Smooth muscle cell of the brain vasculature (primary cell): ENCODE results near the gene DNAH14.
"Not testable (repeated sequence)": the region's sequence is repeated elsewhere in the genome, so short reads cannot be mapped to it uniquely, and the experiment has no call there.

Experiments
- DNase-seq: peaks from one replicate; pipeline ENCODE4 v3.0.0-alpha.2; 2012; ENCODE audit warnings: low read depth, low spot score

Gene DNAH14

DNA sequence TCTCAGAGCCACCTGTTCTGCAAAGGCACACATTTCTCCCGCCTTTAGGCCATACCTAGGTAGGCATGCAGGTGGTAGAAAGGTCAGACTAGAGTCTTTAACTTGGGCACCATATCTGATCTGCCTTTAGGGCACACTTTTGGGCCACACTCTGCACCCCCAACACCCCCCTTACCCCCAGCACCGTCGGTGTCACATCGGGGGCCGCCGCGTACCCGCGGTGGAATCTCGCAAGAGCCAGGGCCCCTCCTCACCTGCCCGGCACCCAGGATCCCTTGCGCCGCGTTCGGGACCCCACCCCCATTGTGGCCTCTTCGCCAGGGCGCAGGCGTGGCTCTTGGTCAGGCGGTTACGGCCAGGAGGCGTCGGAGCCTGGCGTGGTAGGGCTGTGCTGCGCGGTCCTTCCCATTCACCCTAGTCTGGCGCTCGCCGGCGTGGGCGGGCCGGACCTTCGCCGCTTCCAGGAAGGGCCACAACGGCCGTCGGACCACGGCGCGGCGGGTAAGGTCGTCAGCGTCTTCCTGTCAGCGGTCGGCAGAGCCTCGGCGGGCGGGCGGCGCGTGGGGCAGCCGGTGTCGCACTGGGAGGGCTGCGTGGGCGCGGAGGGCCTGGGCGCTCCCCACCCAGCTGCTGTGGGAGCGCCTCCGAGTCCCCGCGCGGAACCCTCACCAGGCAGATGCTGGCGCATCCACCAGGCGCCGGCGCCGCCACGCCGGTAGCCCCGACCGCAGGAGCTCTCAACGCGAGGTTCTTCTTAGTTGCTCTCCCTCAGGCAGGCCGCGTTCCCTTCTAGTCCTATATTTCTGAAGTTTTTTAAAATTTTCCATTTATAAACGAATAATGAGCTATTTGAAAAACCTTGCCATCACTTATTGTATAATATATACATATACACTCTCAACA lies at the start of gene DNAH14:
DNAH14 (plus strand) TSS at position 341 of the 903 bp plus-strand sequence. CDS start 23,028 bp downstream, outside the sequence.
- DNase-seq = peak; percentile 29

DNA sequence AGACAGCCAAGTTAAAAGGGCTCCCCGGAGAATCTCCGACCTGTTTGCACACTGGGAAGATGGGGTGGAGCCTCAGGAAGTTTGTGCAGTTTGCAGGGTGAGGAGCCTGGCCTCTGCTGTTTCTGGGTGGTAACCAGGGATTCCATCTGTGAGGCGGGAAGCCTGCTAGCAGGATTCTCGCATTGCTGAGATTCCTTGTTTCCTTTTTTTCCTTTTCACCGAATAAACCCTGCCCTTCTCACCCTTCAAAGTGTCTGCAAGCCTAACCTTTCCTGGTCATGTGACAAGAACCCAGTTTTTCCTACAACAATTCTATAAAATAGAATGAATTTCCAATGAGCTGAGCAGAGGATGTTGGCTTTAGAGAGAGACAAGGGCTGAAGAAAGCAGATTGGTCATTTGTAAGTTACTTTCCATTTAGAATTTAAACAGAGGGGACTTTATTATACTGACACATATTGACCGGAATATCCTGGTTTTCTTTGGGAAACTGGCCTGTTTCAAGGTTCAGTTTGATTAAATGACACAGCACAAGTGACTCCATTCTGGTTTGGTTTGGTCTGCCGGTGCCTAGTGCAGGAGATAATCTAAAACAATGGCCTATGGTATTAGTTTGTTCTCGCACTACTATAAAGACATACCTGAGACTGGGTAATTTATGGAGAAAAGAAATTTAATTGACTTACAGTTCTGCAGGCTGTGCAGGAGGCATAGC lies 48.7 kb upstream of the DNAH14 start:
- no peak for DNase-seq

DNA sequence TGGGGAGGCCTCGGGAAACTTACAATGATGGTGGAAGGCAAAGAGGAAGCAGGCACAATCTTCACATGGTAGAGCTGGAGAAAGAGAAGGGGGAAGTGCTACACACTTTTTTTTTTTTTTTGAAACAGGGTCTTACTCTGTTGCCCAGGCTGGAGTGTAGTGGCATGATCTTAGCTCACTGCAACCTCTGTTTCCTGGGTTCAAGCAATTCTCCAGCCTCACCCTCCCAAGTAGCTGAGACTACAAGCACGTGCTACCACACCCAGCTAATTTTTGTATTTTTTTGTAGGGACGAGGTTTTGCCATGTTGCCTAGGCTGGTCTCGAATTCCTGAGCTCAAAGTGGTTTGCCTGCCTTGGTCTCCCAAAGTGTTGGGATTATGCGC lies 48.2 kb upstream of the DNAH14 start:
- not testable (repeated sequence) for DNase-seq

DNA sequence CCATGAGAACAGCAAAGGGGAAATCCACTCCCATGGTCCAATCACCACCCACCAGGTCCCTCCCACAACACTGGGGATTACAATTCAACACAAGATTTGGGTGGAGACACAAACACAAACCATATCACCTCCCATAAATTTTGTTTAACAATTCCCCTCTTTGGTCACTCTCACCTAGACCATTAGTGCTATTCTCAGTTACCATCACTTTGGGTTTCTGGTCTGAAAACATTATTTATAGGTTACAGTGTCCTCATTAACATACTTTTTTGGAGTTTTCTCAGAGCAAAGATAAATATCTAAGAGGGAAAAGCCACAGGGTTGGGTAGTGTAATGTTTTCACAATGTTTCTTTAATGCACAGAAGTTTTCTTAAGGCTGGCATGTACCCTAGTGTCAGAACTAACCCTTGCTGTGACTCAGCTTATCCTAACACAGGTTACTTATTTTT lies 47.7 kb upstream of the DNAH14 start:
- no peak for DNase-seq

DNA sequence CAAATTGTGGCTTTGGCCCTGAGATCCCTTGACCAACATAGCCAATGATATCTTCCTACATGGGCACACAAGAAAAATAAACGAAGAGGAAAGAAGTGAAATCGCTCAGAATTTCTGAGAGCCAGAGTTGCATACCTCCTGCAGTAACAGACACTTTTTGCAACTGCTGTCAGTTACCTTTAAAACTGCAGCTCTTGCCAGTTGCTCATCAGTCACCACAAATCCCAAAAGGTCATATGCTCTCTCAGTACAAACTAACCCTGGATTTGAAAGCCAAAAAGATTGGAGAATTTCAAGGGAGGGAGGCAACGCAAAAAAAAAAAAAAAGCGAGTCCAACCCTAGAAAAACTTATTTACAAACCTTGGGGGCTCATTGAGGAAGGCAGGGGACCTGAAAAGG lies 47.2 kb upstream of the DNAH14 start:
- DNase-seq = no peak

DNA sequence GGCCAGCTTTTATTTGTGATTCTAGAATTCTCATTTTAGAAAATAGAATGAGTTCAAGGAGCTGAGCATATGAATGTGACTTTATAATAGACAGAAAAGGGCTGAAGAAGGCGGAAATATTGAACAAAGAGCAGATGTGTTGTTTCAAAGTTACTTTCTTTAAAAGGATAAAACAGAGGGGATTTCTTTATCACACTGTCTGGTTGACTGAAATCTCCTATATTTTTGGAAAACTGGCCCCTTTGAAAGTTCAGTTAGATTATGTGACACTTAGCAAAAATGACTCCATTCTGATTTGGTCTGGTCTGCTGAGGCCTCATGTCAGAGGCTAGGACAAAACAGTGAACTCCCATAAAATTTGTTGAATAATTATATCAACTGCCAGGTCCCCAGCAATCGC lies 46.4 kb upstream of the DNAH14 start:
- DNase-seq = no peak

DNA sequence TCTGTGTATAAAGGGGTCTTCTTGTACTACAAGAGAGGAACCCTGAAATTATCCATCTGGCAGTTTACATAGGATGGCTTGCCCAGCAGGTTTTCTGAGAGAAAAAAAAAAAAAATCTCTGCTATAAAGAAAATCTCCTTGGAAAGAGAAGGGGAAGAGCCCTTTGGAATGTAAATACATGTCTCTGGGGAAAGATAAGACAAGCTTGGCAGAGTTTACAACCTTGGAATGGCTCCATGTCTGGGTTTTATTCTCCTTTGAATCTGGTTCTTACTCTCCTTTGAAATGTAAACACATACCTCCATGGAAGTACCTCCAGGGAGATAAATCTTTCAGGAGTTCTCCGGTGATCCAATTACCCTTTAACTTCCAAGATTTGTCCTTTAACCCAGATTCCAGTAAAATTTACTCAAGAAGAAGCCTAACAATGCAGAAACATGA lies 45.1 kb upstream of the DNAH14 start:
- no peak for DNase-seq

DNA sequence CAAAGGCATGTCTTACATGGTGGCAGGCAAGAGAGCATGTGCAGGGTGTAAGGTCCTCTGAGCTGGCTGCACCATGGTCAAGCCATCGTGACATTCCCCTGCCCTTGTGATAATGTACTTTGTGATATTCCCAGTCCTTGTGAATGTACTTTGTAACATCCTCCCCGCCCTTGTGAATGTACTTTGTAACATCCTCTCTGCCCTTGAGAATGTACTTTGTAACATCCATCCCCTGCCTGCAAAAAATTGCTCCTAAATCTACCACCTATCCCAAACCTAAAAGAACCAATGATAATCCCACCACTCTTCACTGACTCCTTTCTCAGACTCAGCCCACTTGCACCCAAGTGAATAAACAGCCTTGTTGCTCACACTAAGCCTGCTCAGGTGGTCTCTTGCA lies 44.1 kb upstream of the DNAH14 start:
- not testable (repeated sequence) for DNase-seq

DNA sequence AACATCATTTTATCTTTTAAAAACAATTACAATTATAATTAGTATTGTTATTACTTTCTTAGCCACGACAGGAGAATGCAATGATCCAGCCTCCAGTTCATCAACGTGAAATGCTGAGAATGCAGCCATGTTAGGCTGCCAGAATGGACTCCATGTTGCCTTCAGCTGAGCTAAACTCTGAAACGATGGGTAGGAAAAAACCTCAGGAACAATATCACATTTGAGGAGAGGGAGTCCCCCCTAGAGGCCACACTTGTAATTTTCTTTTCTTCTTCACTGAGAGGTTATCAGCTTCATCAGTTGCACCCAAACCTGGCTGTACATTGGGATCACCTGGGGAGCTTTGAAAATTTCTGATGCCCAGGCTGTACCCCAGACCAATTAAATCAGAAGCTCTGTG lies 34.6 kb upstream of the DNAH14 start:
- DNase-seq = no peak

DNA sequence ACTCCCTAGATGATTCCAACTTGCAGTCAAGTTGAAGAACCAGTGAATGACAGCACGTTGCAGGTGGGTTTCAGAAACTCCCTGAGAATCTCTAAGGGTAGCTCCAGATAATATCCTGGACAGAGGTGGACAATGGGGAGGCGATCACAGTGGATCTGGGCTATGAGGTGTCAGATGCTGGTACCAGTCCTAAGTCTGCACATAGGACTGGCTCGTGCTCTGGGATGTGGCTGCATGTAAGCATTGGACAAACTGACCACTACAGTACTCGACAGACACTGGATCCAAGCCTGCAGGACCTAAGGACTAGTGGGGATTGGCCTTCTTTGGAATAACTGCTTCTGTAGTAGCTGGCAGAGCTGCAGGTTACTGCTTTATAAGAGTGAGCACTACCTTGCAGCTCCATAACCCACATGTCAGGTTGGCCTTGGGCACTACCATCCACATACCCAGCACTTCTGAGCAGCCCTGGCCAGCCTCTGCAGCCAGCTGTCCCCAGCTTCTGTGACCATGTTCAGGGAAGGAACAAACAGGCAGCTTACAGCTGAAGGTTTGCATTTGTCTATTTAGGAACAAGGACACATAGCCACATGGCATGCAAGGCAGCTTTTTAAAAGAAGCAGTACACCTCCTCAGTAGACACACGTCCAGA lies 33.2 kb upstream of the DNAH14 start:
- no peak for DNase-seq

DNA sequence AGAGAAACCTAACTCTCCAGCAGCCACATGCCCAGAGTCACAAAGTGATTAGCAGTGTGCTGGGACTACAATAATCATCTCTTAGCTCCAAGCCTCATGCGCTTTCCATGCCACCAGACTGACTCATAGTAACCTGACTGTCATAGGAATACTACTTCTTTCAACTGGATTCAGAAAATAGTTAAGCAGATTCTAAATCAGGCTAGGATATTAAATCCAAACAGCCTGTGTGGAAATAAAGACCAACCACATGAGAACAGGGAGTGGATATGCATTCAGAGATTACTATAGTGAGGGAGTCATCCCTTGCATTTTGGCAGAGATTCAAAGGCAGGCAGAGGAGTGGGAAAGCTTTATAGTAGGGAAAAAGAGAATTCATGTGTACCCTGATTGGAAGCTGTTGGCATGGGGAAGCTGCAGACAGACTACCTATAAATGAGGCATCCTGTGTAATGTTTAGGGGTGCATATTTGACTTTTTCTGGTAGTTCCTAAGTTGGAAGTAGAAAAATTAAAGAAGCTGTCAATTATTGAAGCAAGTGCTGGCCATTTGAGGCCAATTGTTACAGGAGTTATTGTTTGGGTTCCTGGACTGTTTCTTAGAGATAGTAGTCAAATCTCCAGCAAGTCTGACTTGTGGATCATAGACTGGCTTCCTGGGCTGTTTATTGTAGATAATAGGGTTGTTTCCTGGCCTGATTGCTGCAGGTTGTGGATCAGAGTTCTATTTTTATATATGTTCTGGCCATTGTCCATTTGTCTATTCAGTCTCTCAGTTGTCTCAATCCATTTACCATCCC lies 31.7 kb upstream of the DNAH14 start:
- DNase-seq = no peak

DNA sequence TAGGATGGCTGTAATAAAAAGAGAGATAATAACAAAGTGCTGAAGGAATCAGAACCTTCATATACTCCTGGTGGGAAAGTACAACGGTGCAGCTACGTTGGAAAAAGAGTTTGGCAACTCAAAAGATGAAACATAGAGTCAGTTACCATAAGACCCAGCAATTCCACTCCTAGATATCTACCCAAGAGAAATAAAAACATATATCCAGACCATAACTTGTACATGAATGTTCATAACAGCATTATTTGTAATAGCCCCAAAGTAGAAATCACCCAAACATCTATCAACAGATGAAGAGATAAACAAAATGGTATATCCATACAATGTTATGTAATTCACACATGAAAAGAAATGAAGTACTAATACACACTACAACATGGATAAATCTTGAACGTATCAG lies 30.5 kb upstream of the DNAH14 start:
- no peak for DNase-seq

DNA sequence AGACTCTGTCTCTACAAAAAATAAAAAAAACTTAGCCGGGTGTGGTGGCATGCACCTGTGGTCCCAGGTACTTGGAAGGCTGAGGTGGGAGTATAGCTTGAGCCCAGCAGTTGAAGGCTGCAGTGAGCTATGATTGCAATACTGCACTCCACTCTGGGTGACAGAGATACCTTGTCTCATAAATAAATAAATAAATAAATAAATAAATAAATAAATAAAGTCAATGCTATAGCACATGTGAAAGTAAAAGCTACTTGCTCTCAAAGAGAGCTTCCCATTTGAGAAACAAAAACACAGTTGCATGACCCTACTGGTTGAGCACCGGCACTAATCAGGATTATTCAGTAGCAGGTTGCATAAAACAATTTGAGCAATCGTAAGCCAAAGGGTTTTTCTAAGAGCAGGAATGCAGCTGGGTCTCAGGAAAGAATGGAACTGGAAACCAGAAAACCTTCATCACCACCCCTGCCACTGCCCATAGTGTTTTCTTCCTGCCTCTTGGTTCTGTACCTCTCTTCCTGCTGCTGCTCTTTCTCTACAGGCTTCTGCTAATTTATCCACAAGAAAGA lies 29.3 kb upstream of the DNAH14 start:
- no peak for DNase-seq

DNA sequence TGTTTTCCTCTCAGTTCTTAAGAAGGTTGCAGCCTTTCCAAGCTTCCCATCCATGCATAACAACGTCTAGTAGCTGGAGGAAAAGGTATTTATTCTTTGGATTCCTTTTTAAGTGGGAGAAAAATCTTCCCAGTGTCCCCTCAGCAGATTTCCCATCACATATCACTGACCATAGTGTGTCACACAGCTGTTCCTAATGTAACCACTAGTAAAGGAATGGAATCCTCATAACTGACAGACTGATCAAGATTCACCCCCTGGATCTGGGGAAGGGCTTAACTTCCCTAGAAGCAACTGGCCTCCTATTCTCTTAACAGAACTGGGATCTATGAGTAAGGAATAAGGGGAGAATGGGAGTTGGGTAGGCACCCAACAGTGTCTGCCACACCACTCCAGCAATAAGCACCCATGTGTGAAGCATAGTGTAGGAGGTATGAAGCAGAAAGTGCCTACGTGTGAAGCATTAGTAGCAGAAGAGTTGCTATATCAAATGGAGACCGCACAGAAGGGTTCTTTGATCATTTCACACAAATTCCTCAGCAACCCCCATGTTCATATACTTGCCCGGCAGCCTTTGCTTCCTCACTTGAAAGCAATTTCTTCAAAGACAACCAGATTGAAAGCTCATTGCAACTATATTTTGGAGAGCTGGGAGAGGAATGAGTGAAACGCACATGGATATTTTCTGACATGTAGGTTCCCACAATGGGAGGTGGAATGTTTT lies 28.2 kb upstream of the DNAH14 start:
- DNase-seq = no peak

DNA sequence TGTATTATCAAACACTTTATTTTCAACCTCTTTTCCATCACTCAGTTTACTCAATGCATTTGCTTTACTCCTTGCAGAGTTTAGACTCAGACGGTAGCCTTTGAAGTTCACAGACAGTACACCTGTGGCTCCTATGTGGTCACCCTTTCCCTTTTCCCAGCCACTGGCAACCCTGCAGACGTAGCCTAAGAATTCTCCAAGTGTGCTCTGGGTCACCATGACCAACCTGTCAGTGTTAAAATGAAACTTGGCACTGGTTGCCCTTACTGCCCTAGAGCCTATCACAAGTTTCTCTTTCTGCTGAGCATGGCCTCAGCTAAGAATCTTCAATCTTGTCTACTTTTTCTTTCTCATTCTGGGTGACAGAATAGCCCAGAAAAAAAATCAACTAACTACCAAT lies 25.5 kb upstream of the DNAH14 start:
- DNase-seq = no peak

DNA sequence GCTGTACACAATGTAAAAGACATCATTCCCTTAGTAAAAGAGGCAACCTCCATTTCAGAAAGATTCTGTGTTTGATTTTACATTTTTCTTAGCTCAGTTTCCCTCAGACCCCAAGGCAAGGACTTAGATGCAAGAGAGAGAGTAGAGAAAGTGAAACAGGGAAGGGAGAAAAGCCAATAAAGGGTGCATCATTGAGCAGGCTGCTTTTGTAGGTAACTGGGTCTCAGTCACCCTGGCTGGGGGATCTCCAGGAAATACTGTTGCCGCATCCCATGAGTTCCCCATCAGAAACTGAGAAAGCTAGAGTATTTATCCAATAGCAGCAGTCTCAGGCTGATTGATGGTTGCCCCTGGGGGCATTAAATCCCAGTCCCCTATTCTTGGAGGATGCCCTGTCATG lies 23.1 kb upstream of the DNAH14 start:
- DNase-seq = no peak

DNA sequence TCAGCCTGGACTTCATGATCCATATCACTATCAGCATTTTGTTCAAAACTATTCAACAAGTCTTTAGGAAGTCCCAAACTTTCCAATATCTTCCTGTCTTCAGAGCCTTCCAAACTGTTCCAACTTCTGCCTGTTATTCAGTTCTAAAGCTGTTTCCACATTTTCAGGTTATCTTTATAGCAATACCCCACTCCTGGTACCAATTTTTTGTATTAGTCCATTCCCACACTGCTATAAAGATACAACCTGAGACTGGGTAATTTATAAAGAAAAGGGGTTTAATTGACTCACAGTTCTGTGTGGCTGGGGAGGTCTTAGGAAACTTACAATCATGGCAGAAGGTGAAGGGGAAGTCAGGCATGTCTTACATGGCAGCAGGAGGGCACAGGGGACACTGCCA lies 18.3 kb upstream of the DNAH14 start:
- DNase-seq = no peak

DNA sequence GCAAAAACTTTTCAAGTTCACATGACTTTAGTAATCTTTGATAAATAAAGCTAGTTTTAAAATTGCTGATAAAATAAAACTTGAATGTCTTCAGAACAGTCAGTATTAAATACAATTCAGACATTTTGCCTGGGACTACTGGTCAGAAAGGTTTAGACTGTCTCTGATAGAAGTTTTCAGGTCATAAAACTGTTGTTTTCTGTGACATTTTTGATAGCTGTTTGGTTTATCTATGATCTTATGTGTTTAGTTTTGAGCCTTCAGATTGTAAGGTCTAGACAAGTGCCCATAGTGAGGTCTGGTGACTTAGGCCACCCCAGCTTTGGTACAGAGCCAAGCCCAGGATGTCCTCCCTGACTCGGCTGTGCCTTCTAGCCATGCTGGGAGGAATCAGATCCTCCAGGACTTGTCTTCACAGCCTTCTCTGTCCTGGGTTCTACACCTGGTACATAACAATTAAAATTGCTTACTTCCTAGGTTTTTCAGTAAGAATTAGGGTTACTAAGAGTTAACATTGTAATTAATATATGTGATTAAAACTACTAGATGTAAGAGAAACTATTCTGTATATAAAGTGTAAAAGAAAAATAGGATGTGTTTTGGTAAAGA lies 15.1 kb upstream of the DNAH14 start:
- DNase-seq = no peak

DNA sequence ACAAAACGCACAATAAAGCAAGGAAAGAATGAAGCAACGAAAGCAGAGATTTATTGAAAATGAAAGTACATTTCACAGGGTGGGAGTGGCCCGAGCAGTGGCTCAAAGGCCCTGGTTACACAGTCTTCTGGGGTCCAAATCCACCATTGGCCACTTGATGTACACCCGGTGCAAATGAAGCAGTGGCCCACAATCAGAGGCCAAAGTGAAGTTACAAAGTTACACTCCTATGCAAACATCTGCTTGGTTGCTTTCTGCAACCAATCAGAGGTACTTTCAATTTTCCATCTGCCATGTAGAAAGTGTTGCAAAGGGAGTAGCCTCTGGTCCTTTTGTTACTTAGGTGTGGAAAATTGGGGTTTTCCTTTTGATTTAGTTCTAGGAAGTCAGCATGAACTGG lies 10.0 kb upstream of the DNAH14 start:
- DNase-seq = no peak

DNA sequence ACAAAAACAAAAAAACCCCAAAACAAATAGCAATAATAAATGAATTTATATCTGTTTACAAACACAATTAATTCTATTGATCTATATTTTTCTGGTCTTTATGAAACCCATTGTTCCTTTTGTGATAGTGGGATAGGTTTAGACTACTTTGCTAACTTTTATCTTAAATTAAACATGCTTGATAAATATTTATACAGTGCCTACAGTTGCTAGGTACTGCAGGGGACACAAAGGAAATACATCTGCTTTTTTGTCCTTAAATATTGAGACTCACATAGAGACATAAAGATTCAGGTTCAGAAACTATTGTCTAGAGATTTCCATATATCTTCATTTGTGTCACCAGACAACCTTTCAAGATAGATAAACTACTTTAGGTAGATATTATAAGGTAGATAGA lies 8.5 kb upstream of the DNAH14 start:
- DNase-seq = no peak
